ENCODE measurements around the gene CMKLR1. TPM values are rescaled to one million over a fixed set of nuclear protein-coding genes. Genes with fewer than 3 reads are reported as not detected.

CMKLR1 gene
- total and polyA plus RNA-seq, 9 of the 15 experiments (the other 6 are each of a cell fraction or from before 2014, with no cell fraction given), result 0.11 to 1.4 (median 0.20) TPM

- TF ChIP-seq HDAC1 (IDR thresholded peaks at IDR 0.05), result 0 out of 4 replicates have a peak, but pooled peaks of 1 of the 2 experiments have one; percentile 29
- TF ChIP-seq, protein P1, sequence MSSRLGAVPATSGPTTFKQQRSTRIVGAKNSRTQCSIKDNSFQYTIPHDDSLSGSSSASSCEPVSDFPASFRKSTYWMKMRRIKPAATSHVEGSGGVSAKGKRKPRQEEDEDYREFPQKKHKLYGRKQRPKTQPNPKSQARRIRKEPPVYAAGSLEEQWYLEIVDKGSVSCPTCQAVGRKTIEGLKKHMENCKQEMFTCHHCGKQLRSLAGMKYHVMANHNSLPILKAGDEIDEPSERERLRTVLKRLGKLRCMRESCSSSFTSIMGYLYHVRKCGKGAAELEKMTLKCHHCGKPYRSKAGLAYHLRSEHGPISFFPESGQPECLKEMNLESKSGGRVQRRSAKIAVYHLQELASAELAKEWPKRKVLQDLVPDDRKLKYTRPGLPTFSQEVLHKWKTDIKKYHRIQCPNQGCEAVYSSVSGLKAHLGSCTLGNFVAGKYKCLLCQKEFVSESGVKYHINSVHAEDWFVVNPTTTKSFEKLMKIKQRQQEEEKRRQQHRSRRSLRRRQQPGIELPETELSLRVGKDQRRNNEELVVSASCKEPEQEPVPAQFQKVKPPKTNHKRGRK (tag; IDR thresholded peaks at IDR 0.05), result peak; percentile 77
- no peak for TF ChIP-seq BDP1 (IDR thresholded peaks at IDR 0.05; ENCODE audit: insufficient read depth, insufficient read length)
- no peak for TF ChIP-seq ZNF224 (CRISPR knock-in tag; IDR thresholded peaks at IDR 0.05)
- no peak for TF ChIP-seq SMARCB1 (IDR thresholded peaks at IDR 0.05; ENCODE audit: insufficient read length, low read depth)
- TF ChIP-seq THRB (CRISPR knock-in tag; conservative IDR thresholded peaks at IDR 0.05), result no peak
- no peak for TF ChIP-seq ZNF551 (CRISPR knock-in tag; IDR thresholded peaks at IDR 0.05)
- no peak for TF ChIP-seq PHTF2 (CRISPR knock-in tag; IDR thresholded peaks at IDR 0.05)
- TF ChIP-seq NFRKB (IDR thresholded peaks at IDR 0.05; ENCODE audit: low read depth), result no peak
- TF ChIP-seq, protein P2, sequence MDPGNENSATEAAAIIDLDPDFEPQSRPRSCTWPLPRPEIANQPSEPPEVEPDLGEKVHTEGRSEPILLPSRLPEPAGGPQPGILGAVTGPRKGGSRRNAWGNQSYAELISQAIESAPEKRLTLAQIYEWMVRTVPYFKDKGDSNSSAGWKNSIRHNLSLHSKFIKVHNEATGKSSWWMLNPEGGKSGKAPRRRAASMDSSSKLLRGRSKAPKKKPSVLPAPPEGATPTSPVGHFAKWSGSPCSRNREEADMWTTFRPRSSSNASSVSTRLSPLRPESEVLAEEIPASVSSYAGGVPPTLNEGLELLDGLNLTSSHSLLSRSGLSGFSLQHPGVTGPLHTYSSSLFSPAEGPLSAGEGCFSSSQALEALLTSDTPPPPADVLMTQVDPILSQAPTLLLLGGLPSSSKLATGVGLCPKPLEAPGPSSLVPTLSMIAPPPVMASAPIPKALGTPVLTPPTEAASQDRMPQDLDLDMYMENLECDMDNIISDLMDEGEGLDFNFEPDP (CRISPR knock-in tag; IDR thresholded peaks at IDR 0.05), result no peak
- no peak for TF ChIP-seq ZNF143 (CRISPR knock-in tag; IDR thresholded peaks at IDR 0.05)
- no peak for TF ChIP-seq SMARCC2 (IDR thresholded peaks at IDR 0.05; ENCODE audit: low read depth)
- no peak for TF ChIP-seq RHOXF2B (CRISPR knock-in tag; conservative IDR thresholded peaks at IDR 0.05)
- no peak for TF ChIP-seq HOXB6 (CRISPR knock-in tag; IDR thresholded peaks at IDR 0.05; ENCODE audit: borderline replicate concordance)
- no peak for TF ChIP-seq HMG20B (CRISPR knock-in tag; IDR thresholded peaks at IDR 0.05)
- no peak for TF ChIP-seq NONO (IDR thresholded peaks at IDR 0.05; ENCODE audit: low read depth in 2 of 2, low read length in 1 of 2)
- no peak for TF ChIP-seq CBFB (CRISPR knock-in tag; IDR thresholded peaks at IDR 0.05)
- TF ChIP-seq EGR1 (conservative IDR thresholded peaks at IDR 0.05), result peak; percentile 39
These were observed 3.0 kb upstream of the CMKLR1 start (continued) for GRCh38 chr12:108341854-108342847.

Data from K562 (cell line).